PFSK-1 (cell line): ENCODE measurements around the gene SAXO2.

Experiments used
- FOXP2 ChIP-seq: optimal IDR thresholded peaks from 2 replicates; pipeline ENCODE3; 2011; ENCODE audit warnings: borderline replicate concordance, control low read depth, inconsistent platforms; ENCODE audit not compliant: insufficient read depth; ENCODE audit errors: extremely low read length, extremely low read depth
- POLR2AphosphoS5 ChIP-seq: IDR thresholded peaks from 2 replicates; pipeline ENCODE4 v1.6.1; 2012; ENCODE audit warnings: low read depth, mild to moderate bottlenecking, control low read depth, low read length, moderate library complexity
- REST ChIP-seq, 2 experiments: IDR thresholded peaks; 2 replicates each; pipeline versions ENCODE4 v1.6.1 to v1.8.0; 2011 to 2012; ENCODE audit warnings: low read depth in 2 of 2, low read length in 2 of 2, control low read depth in 1 of 2, inconsistent platforms in 1 of 2, mild to moderate bottlenecking in 1 of 2, moderate library complexity in 1 of 2; ENCODE audit not compliant: insufficient read depth in 1 of 2
- SIN3A ChIP-seq: IDR thresholded peaks from 2 replicates; pipeline ENCODE4 v1.6.1; 2012; ENCODE audit warnings: mild to moderate bottlenecking, low read length, moderate library complexity, borderline replicate concordance; ENCODE audit not compliant: insufficient read depth
- TAF1 ChIP-seq: IDR thresholded peaks from 2 replicates; pipeline ENCODE4 v1.6.1; 2012; ENCODE audit warnings: low read length, control low read depth, borderline replicate concordance; ENCODE audit not compliant: insufficient read depth

SAXO2 gene

GRCh38 chr15:82313446-82313845 is 50.8 kb downstream of the SAXO2 start:
- TF ChIP-seq FOXP2 (no peak), SIN3A (no peak), POLR2AphosphoS5 (no peak), REST (IDR thresholded peaks at IDR 0.05; ENCODE audit: insufficient read depth in 1 of 2, low read depth in 2 of 2, low read length in 2 of 2) (no peak), TAF1 (no peak)

- TF ChIP-seq SIN3A (no peak), POLR2AphosphoS5 (no peak), FOXP2 (no peak), REST (IDR thresholded peaks at IDR 0.05; ENCODE audit: insufficient read depth in 1 of 2, low read depth in 2 of 2, low read length in 2 of 2) (no peak), TAF1 (no peak)
These were observed 52.3 kb downstream of the SAXO2 start for GRCh38 chr15:82314769-82315518.

GRCh38 chr15:82315519-82316246 is 53.1 kb downstream of the SAXO2 start:
- TF ChIP-seq REST (IDR thresholded peaks at IDR 0.05; ENCODE audit: insufficient read depth in 1 of 2, low read depth in 2 of 2, low read length in 2 of 2) (no peak), FOXP2 (no peak), POLR2AphosphoS5 (no peak)

GRCh38 chr15:82317091-82317489 is 54.5 kb downstream of the SAXO2 start:
- TF ChIP-seq REST (IDR thresholded peaks at IDR 0.05; ENCODE audit: insufficient read depth in 1 of 2, low read depth in 2 of 2, low read length in 2 of 2) (no peak), TAF1 (no peak), SIN3A (no peak), FOXP2 (no peak), POLR2AphosphoS5 (no peak)
